CD4-positive, alpha-beta T cell treated with Interleukin-21 for 1 hour (primary cell): ENCODE measurements around the gene EDEM1.
"Not testable (repeated sequence)": the region's sequence is repeated elsewhere in the genome, so short reads cannot be mapped to it uniquely, and the experiment has no call there.

Source experiments
- DNase-seq: peaks from one replicate; pipeline ENCODE4 v3.0.0-alpha.2; 2020

EDEM1 gene

DNA sequence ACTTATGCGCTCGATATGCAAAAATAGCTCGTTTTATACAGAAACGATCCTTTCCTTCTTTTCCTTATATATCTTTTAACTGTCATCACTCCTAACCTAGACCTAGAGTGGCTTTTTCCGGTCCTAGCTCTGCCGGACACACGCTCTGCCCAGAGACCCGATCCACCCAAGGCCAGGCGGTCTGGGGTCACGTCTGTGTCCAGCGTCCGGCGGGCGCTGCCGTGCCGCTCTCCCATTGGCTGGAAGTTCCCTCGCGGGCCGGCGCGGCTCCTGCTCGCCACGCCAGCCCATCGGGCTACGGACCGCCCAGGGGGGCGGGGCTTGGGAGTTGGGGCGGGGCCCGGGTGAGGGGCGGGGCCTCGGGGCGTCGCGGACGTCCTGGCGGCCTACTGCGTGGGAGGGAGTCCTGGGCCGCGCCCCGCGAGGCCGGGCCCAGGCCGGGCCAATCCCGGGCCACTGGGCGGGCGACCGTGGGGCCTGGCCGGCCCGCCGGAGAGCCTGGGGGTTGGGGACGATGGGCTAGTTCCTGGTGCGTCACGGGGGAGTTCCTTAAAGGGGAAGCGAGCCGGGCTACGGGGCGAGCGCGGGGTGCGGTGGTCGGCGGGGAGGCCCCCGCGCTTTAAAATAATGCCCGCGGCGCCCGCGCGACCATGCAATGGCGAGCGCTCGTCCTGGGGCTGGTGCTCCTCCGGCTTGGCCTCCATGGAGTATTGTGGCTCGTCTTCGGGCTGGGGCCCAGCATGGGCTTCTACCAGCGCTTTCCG, at the start of gene EDEM1:
EDEM1 (plus strand) TSS at position 552 of the 764 bp plus-strand sequence; CDS start at position 651, 99 bp downstream.
- peak; percentile 97 for DNase-seq

DNA sequence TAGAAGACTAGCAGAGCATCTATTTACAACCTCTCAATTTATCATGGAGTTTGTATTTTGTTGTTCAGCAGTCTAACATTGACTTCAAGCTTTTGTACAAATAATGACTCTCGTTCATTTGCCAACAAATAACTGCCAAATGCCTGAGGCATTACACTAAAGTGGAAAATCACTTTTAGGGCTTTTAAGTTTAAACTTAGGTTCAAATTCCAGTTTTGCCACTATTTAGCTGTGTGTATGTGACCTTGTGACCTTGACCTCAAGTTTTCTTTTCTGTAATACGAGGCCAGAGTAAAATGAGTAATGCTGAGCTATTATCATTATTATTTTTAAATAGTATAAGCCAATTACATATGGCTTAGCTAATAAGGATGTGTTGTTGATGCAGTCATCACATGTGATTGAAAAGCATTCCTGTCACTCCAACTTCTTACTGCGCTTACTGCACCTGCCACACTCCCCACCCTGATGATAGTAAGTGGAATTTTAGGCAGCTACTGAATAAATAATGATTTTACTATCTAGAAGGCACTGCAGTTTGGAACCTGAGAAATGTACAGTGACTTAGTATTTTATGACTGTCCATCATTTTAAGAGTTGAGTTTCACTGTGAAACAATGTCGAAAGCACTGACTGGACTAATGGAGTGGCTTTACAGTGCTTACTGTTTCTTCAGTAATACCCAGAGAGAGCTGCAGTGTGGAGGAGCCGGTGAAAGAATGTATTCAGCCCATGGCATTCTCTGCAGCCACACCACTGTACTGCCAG, 49.1 kb upstream of the EDEM1 start:
- DNase-seq = no peak

DNA sequence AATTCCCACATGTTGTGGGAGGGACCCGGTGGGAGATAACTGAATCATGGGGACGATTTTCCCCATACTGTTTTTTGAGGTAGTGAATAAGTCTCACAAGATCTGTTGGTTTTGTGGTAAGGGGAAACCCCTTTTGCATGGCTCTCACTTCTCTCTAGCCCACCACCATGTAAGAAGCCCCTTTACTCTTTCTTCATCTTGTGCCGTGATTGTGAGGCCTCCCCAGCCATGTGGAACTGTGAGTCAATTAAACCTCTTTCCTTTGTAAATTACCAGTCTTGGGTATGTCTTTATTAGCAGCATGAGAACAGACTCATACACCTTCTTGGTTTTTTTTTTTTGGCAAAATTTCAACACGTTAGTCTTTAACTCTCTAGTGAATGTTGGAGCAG, 47.3 kb upstream of the EDEM1 start:
- peak; percentile 10 for DNase-seq

DNA sequence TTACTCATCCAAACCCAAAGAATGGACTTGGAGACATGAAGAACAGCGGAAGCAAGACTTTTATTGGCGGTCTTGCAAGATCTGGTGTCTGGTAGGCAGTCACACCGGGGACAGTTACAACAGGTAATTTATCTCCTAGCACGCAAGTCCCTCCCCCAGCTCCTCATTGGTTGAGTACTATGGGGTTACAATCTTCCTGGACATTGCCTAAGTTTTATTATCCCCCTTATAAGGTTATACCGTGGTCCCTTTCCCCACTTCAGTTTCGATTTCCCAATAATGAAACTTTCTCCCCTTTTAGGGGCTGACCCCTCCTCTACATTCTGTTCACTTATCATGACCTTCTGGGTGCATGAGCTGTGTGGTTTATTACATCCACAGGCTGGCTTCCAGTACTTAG, 46.7 kb upstream of the EDEM1 start:
- no peak for DNase-seq

DNA sequence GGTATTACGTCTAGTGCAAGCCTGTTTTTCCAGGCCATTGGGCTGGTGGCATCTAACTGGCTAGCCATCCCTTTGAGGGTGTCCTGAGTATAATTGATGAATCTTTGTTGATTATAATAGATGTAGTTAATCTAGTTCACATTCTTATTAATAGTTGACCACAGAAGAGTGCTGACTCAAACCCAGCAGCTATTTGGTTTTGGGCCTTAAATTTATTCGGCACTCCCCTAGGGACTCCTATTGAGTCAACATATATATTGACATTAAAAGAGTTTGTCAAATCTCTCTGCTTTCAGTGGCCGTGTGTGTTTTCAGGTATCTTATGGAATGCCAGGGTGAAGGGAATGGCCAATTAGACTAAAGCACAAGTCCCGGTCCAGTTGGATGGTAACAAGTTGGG, 45.7 kb upstream of the EDEM1 start:
- DNase-seq = no peak

DNA sequence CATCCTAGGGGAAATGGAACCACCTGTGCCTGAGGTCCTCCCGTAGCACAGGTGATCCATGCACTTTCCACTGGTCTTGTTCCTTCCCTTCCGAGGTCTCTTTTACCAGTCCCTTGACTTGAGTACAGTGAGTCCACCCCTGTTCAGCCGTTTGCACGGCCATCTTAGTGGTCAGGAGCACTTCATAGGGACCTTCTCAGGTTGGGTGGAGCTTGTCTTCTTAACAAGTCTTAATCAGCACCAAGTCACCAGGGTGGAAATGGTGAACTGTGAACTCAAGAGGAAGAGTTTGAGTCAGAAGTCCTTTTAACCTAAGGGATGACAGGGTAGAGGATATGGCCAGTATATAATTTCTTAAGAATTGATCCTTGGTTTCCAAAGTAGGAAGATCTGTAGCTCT, 44.0 kb upstream of the EDEM1 start:
- no peak for DNase-seq

DNA sequence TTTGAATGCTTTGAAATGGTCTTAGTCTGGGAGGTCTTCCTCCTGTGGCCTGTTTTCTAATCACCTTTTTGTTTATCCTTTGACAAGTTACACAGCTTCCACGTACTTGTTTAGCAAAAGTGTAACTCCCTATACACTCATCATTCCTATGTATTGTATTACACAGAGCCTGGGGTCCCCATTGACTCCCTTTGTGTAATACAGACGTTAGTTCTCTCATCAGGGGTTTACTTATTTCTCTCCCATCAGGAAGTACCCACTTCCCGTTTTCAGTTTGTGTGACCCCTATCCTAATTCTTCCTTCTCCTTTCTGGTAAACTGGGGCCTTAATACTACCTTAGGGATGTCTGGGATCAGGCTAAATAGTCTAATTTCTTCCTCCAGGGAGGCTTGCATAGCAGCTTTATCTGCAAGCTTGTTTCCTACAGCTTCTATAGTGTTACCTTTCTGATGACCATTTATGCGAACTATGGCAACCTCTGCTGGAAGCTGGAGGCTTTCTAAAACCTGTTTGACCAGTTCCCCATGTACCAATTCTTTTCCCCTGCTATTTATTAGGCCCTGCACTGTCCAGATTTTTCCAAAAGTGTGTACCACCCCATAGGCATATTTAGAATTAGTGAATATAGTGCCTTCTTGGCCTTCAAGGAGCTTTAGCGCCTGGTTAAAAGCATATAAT, 43.1 kb upstream of the EDEM1 start:
- DNase-seq = no peak

DNA sequence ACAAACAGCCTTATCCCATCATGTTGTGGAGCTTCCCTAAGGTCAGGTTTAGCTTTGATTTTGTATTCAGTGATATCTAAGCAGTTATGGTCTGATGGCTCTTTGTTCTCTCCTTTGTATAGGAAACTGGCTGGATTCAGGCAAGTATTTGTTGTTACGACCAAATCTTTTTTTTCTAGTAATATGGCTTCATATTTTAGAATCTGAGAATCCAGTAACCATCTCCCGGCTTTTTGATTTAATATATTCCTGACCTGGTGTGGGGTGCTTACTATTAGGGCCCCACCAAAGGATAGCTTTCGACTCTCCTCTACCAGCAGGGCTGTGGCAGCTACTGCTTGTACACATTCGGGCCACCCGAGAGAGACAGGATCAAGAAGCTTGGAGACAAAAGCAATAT, 42.4 kb upstream of the EDEM1 start:
- no peak for DNase-seq

DNA sequence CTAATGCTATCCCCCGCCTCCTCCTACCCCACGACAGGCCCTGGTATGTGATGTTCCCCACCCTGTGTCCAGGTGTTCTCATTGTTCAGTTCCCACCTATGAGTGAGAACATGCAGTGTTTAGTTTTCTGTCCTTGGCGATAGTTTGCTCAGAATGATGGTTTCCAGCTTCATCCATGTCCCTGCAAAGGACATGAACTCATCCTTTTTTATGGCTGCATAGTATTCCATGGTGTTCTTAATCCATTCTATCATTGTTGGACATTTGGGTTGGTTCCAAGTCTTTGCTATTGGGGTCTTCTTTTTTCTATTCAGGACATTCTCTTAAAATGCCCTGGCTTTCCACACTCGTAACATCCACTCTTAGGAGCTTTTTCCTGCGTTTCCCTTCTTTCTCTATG, 40.4 kb upstream of the EDEM1 start:
- DNase-seq = not testable (repeated sequence)

DNA sequence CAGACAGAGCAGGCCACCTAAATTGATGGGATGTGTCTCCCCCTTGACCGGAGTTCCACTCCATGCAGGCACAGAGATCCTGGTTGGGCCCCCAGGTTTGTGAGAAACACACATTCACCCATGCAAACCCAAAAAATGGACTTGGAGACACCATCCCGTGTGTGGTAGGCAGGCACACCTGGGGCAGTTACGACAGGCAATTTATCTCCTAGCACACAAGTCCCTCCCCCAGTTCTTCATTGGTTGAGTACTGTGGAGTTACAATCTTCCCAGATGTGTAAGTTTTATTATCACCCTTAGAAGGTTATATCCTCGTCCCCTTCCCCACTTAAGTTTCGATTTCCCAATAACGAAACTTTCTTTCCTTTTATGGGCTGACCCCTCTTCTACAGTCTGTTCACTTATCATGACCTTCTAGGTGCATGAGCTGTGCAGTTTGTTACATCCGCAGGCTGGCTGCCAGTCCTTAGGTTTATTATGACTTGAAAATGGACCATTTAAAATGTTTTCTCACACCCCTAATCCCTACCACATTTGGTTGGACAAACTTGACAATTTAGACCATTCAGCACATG, 38.1 kb upstream of the EDEM1 start:
- DNase-seq = no peak

DNA sequence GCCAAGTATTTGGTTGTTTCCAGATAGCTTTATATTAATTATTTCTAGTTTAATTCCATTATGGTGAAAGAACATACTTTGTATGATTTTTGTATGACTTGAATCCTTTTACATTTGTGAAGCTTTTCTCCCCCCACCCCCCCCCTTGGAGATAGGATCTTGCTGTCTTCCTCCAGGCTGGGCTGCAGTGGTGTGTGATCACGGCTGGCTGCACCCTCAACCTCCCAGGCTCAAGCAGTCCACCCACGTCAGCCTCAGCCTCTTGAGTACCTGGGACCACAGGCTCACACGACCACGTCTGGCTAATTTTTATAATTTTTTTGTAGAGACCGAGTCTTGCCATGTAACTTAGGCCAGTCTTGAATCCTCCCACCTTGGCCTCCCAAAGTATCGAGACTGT, 35.9 kb upstream of the EDEM1 start:
- DNase-seq = no peak

DNA sequence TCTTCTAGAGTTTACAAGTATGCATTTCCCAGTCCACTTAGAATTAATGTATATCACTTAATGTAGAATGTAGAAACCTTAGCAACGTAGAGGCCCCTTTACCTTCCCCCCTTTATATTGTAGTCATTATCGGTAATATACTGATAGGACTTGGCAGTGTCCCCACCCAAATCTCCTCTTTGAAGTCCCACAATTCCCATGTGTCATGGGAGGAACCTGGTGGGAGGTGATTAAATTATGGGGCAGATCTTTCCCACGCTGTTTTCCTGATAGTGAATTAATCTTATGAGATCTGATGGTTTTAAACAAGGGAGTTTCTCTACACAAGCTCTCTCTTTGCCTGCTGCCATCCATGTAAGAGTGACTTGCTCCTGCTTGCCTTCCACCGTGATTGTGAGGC, 34.4 kb upstream of the EDEM1 start:
- DNase-seq = no peak

DNA sequence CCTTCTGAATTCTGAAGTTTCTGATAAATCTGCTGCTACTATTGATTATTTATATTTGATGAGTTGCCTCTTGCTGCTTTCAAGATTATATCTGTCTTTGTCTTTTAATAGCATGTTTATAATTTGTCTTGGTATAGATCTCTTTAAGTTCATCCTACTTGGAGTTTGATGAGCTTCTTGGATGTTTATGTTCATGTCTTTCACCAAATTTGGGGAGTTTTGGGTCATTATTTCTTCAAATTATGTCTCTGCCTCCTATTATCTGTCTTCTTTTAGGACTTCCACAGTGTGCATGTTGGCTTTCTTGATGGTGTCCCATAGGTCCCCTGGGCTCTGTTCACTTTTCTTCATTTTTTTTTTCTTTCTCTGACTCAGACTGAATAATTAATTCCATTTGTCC, 32.3 kb upstream of the EDEM1 start:
- DNase-seq = no peak

DNA sequence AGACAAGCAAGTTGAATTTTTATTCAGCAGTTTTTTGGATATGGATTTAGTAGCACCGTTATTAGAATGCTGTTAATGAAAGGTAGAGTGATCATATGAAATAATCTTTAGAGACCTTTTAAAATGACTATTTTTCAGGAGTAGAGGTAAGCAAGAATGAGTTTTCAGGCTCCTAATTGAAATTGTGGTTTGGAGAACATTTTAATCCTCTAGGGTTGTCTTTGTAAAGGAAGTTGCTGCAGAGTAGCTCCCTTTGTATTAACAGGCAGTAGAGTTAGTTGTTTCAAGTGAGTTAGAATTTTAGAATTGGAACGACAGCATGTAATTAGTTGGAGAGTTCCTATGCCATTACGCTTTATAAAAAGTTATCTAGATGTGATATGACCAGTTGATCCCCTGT, 27.2 kb upstream of the EDEM1 start:
- no peak for DNase-seq

DNA sequence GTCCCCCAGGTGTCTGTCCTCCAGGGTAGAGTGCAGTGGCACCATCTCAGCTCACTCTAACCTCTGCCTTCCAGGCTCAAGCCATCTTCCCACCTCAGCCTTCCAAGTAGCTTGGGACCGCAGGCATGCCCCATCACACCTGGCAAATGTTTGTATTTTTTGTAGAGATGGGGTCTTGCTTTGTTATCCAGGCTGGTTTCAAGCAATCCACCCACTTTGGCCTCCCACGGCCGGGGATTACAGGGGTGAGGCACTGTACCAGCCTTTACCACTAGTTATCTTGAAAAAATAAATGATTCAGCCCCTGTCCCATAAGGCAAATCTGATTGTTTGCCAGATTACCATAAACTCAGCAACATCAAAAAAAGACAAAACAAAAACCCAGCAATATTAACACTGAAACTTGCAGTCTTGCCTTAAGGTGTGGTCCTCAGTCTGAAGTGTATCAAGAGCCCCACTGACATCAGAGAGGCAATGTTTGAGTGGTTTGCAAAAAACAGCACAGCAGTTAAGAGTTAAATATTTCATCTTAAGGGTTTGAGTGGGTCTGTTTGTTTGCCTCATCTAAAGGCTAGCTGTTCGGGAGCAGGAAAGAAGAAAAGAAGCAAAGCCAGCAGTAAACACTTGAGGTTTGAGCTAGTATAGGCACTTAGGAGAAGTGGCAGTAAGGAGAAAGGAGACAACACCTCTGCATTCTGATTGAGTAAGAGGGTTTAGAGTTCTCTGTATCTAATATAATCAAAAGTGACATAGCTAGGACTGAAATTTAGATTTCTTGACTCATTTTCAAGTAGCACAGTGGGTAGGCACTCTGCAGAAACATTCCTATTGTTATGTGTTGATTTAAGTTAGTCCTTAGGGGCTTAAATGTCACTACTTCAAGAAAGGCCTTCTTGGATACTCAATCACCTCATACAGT, 26.3 kb upstream of the EDEM1 start:
- no peak for DNase-seq

DNA sequence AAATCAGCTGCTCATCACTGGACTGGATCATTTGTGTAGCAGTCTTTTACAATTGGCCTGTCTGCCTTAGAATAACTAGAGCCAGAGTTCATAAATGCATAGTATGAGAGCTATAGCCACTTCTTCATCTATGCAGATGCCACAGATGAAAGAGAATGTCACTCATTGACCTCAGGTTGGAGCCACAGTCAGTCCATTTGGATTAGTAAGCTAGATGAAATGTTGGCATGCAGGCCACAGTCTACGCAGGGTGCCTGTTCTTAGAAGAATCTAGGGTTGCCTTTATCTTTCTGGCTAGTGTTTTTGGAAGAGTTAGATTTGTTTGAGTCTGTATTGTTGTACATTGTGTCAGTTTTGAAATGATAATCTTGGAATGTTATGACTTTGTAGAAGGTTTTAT, 25.4 kb upstream of the EDEM1 start:
- DNase-seq = no peak

DNA sequence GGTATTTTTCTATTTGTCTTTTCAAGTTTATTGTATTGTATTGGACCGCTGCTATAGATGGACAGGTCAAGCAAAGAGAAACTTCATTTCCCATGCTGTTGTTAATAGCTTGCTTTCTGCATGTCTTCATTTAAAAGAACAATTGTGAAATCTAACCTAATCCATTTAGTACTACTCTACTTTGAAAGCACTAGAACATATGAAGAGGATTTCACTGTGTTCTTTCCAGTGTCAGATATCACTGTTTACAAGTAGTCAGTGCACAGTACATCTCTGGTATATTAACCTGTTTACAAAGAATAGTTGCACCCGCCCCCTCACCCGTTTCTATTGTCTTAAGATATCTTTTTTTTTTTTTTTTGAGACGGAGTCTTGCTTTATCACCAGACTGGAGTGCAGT, 21.8 kb upstream of the EDEM1 start:
- no peak for DNase-seq

DNA sequence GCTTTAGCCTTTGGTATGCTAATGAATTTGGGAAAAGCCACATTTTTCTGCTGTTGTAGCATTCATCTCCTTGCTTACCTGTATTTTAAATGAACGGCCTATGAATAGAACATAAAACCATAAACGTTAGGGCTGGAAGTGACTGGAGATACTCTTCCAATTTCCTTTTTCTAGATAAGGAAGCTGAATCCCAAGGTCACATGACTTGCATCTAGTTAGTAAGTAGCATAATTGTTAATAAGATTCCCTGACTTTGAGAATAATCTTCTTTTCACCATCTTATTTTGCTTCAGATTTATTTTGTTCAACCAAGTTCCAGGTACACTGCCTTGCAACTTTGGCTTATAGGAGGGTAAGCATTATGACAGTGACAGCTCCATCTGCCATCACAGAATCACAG, 20.7 kb upstream of the EDEM1 start:
- no peak for DNase-seq

DNA sequence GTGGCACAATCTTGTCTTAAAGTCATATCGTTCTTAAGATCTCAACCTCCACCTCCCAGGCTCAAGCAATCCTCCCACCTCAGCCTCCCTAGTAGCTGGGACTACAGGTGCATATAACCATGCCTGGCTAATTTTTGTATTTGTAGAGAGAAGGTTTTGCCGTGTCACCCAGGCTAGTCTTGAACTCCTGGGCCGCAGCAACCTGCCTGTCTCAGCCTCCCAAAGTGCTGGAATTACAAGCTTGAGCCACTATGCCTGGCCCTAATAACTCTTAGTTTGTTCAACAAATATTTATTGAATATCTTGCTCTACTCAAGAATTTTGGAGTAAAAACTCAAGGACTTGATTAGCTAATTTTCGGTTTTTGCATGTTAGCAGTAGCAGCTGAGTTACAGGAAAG, 19.4 kb upstream of the EDEM1 start:
- DNase-seq = no peak

DNA sequence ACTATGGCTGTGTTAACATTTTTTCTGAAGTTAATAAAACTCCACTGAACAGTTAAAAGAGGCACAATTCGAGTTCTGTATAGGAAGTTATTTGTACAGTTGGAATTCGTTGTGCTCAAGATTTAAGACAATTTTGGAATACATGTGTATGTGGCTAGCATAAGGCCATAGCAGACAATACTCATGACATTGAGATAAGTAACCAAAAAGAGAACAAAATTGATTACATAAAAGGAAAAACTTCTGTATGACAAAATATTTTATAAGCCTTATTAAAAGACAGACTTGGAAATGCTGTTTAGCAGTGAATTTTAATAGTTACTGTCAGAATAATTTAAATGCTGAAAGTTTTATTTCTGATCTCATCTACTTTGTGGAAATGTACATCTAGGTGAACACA, 17.7 kb upstream of the EDEM1 start:
- no peak for DNase-seq

DNA sequence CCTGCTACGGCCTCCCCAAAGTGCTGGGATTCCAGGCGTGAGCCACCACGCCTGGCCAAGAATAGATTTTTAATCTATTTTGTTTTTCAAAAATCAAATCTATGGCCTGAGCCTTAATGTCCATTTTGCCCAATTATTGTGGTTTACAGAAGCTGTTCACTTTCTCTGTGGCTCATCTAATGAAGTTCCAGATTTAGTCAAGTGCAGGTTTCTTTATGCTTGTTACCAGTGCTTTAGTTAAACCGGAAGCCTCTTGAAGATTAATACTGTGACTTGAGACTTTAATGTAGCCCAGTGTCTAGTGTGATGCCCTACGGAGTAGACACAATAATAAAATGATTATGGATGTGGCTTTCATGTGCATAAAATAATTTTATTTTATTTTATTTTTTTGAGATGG, 16.5 kb upstream of the EDEM1 start:
- DNase-seq = no peak

DNA sequence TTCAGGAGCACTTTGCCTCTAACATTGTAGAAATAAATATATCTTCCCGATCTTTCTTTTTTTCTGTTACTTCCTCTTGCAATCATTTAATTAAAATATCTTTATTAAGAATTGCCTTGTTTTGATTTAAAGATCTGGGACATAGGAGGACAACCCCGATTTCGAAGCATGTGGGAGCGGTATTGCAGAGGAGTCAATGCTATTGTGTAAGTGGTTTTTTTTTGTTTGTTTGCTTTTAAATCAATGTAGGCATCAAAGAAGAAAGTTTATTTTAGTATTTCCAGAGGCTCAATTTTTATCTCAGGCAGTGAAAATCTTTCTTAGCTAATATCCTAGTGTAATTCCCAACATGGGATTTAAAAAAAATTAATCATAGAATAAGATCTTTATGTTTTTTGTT, 15.5 kb upstream of the EDEM1 start:
- no peak for DNase-seq

DNA sequence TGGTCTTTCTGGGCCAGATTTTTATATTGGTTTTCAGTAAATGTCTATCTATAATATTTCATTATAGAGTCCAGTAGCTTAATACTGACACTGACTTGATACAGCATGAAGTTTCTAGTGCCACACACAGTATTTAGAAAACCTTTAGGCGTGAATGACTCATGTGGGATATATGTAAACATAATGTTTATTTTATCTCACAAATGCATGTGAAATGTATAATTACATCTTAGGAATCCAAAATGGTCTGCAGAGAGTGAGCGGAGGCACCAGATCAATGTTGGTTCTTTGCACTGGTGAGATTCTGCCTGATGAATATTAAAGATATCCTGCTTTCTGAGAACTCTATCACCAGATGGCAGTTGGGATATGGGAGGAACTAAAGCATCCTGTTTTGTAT, 8.5 kb upstream of the EDEM1 start:
- DNase-seq = not testable (repeated sequence)
